GM18868 (cell line): ENCODE results near the gene SUN1.
"Not testable (repeated sequence)": the region's sequence is repeated elsewhere in the genome, so short reads cannot be mapped to it uniquely, and the experiment has no call there.

Experiments used
- ATAC-seq: cut with Tn5 transposase; IDR thresholded peaks from one replicate; pipeline ENCODE4 v1.9.1; 2021; ENCODE audit warnings: mild to moderate bottlenecking, moderate library complexity; ENCODE audit not compliant: unreplicated experiment

SUN1 gene

GRCh38 chr7:803243-803635, 29.0 kb upstream of the SUN1 start:
- ATAC-seq = no peak

DNA sequence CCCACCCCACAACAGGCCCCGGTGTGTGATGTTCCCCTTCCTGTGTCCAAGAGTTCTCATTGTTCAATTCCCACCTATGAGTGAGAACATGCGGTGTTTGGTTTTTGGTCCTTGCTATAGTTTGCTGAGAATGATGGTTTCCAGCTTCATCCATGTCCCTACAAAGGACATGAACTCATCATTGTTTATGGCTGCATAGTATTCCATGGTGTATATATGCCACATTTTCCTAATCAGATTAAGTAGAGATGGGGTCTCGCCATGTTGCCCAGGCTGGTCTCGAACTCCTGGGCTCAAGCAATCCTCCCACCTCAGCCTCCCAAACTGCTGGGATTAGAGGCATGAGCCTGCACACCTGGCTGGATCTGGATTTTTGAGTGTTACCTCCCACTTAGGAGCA, 28.5 kb upstream of the SUN1 start:
- not testable (repeated sequence) for ATAC-seq

GRCh38 chr7:805261-805660, 27.0 kb upstream of the SUN1 start:
- ATAC-seq = no peak

DNA sequence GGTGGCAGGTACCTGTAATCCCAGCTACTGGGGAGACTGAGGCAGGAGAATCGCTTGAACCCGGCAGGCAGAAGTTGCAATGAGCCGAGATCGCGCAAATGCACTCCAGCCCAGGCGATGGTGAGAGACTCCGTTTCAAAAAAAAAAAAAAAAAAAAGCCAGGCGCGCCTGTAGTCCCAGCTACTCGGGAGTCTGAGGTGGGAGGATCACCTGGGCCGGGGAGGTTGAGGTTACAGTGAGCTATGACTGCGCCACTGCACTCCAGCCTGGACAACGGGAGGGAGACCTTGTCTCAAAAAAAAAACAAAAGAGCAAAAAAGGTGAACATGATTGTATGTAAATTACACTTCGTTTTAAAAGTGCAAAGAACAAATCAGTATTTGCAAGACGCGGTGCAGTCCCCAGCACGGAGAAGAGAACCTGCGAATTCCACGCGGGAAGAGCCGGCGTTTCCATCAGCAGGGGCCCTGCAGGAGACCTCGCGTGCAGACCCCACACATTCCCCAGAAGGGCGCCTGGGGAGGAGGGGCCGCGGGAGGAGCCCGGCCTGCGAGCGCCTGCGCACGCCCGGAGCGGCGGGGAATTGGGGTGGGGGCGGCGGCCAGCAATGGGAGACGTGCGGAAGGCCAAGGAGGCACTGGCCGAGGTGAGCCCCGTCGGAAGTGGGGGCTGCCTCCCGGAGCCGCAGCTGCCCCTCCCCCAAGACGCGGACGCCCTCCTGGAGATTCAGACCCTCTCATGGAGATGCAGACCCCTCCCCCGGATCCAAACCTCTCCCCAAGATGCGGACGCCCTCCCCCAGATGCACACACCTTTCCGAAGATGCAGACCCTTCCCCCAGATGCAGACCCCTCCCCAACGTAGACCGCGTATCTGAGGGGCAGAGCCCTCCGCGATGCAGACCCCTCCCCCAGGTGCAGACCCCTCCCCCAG, 16.7 kb upstream of the SUN1 start:
- no peak for ATAC-seq

GRCh38 chr7:816300-816750, 16.0 kb upstream of the SUN1 start:
- ATAC-seq = peak; percentile 84

- peak; percentile 7 for ATAC-seq
Observed at GRCh38 chr7:816751-817671, 15.3 kb upstream of the SUN1 start.

- no peak for ATAC-seq
Observed at GRCh38 chr7:818031-818699, 14.1 kb upstream of the SUN1 start.

DNA sequence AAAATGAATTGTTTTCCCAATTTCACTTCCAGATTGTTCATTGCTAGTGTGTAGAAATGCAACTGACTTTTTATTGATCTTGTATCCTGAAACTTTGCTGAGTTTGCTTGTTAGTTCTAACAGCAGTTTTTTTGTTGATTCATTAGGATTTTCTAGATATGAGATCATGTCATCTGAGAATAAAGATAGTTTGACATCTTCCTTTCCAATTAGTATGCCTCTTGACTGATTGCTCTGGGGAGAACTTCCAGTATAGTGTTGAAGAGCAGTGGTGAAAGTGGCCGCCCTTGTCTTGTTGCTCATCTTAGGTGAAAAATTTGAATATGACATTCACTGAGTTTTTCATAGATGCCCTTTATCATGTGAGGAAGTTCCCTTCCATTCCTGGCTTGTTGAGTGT, 11.9 kb upstream of the SUN1 start:
- no peak for ATAC-seq

DNA sequence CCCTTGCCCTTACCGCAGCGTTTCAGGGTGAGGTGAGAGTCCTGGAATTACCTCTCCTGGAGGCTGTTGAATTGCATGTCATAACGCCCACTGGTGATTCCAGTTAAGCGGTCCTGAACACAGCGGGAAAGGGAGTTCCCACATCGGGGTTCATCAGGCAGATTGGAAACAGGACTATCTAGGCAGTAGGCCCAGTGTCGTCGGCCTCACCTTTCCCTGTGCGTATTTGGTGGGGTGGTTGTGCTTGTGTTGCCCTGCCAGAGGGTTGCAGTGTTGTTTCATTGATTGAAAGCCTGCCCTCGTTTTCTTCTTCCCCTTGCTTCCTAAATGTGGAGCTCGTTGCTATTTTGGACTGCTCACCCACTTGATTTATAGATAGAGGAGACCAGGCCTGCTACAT, 10.6 kb upstream of the SUN1 start:
- ATAC-seq = no peak

GRCh38 chr7:822692-823276, 9.5 kb upstream of the SUN1 start:
- no peak for ATAC-seq

GRCh38 chr7:823649-824048, 8.6 kb upstream of the SUN1 start:
- ATAC-seq = no peak

DNA sequence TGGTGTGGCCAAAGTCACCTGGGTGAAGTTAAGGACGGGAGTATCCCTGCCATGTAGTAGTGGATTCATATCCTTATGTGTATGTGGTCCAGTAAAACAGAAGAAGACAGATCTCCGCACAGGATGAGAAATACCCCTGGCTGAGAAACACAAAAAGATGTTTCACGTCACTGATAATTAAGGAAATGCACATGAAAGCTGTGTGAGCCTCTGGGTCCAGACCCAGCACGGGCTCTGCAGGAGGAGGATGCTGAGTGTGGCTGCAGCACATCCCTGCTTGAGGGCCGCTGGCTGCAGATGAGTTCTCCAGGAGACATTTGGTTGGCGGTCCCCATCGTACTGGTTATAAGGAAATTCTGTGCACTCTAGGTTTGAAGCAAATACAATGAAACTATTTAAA, 8.2 kb upstream of the SUN1 start:
- no peak for ATAC-seq

DNA sequence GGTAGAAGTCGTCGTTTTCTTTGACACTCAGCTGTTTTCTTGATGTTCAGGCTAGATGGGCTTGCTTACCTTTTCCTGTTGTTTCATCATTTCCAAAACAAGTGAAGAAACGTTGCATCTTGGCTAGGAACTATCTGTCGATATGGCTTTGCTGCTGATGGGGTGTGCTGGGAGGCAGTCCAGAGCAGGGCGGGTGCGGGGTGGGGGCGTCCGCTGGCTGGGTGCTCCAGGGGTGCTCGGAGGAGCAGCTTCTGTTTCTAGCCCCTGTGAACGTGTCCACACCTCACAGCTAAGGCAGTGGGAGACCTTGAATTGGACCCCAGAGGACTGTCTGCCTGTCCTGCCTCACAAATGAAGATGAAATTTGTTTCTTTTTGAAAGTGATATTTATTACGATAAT, 7.6 kb upstream of the SUN1 start:
- ATAC-seq = no peak

GRCh38 chr7:825386-825785, 6.9 kb upstream of the SUN1 start:
- no peak for ATAC-seq

- no peak for ATAC-seq
Observed at GRCh38 chr7:826230-826917, 5.9 kb upstream of the SUN1 start.

- no peak for ATAC-seq
Observed at GRCh38 chr7:828793-829561, 3.3 kb upstream of the SUN1 start.

- ATAC-seq = no peak
Observed at GRCh38 chr7:830069-830468, 2.2 kb upstream of the SUN1 start.

DNA sequence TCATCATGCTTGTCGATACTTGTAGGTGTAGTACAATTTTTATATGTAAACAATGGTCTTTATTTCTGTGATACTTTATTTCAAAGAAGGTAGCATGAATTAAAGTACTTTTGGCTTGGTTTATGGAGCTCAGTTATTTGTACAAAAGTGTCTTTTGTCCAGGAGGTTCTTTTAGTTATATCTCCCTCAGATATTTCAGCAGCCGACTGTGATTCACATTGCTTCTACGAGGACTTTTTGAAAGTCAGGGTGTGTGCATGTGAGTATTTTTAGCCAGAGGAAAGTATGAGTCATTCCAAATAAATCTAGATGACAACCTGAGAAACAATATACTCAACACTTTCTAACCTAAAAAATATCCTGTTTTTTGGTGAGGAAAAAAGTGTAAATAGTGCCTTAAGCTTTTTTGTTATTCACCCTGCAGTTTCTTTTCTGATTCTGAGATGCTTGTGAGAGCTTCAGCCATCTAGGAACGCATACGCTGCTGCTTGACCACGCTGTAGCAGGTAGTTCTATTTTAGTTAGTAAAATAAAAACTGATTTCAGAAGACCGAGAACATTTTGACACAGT, 595 bp upstream of the SUN1 start:
- peak; percentile 74 for ATAC-seq

DNA sequence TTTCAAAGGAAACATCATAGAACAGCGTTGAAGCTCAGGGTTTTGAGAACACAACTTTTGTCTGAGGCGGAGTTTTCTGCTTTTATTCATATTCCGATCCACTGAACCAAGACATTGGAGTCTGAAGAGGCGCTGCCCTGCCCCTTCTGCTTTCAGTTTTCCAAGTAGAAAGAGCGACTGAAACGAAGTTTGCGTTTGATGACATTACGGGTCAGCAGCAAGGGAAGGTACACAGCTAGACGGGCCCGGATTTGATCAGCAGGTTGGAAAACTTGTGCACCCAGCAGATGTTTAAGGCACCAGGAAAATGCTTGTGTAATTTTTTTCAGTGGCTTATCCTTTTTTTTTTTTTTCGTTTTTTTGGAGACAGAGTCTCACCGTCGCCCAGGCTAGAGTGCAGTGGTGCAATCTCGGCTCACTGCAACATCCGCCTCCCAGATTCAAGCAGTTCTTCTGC, 720 bp downstream of the SUN1 start:
- no peak for ATAC-seq
